ENCODE measurements around the gene DCTN5.
A peak's percentile ranks its signal among the peaks of the same experiment; 100 is the strongest.

Gene DCTN5

GRCh38 chr16:23666571-23667354 lies 25.5 kb downstream of the DCTN5 start:
- no peak for DNase-seq

GRCh38 chr16:23667355-23667659 lies 26.0 kb downstream of the DCTN5 start:
- DNase-seq = no peak

DNA sequence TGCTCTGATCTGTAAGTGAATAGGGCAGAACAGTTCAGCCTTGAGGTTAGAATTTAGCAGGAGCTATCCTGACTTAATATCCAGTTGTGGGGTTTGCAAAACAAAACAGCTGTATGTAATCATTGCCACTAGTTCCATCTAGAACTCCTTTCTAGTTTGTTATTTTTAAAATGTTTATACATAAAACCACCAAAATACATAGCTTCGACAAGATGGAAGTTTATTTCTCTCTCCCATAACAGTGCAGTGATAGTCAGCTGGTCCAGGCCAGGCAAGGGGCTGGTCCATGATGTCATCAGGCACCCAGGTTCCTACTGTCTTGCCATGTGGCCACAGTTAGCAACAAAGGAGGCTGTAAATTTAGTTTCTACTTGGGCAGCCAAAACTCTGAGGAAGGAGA lies 27.0 kb downstream of the DCTN5 start:
- no peak for DNase-seq

- DNase-seq = no peak
These were observed 27.6 kb downstream of the DCTN5 start for GRCh38 chr16:23668873-23669272.

DNA sequence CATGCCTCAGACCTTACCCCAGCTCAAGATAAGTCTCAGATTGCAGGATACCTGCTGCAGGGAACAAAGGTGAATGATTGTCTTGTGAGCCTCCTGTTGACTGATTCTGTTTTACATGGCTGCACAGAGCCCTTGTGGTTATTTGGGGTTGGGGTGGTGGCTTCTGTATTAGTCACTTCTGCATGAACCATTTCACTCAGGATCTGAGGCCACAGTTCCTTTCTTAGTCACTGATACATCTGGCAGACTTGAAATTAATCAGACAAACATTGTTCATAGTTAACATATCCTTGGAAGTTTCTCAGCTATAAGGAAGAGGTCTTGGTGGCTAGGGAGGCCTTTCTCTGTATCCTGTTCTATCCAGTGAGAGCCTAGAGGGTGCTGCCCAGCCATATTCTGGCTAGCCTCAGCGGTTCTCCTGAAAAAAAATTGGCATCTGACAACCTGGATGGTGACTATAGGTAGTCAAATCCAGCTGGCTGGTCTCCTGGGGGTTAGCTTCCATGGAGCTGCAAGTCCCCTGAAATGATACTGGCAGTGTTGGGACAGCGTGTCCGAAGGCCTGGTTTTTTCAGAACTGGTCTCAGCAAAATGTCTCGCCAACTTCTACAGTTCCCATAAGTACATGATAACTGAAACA lies 29.0 kb downstream of the DCTN5 start:
- no peak for DNase-seq

DNA sequence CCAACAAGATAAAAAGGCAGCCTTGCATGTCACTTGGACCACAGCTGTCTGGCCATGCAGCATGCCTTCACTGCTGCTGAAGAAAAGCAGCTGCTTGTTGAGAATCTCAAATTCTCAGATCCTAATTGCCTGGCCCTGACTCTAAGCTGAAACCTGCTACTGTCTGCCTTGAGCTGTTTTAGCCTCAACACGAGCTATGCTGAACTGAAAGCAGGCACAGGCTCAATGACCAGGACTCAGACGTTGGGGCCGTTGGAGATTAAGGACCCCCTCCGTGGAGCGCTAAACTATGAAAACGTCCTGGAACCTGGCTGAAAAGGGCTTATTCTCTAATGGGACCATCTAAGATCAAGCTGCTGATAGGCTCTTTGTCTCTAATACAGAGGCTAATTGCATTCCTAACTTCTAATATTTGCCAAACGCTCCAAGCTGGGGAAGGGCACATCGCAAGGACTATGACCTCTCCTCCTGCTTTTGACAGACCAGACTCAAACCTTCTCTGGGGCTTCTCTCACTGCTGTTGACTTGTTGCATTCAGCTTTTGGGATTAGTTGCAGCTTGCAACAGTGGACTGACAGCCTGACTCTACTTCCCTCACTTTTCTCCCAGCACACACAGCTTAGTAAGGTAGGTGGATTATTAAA lies 32.8 kb downstream of the DCTN5 start:
- no peak for DNase-seq

DNA sequence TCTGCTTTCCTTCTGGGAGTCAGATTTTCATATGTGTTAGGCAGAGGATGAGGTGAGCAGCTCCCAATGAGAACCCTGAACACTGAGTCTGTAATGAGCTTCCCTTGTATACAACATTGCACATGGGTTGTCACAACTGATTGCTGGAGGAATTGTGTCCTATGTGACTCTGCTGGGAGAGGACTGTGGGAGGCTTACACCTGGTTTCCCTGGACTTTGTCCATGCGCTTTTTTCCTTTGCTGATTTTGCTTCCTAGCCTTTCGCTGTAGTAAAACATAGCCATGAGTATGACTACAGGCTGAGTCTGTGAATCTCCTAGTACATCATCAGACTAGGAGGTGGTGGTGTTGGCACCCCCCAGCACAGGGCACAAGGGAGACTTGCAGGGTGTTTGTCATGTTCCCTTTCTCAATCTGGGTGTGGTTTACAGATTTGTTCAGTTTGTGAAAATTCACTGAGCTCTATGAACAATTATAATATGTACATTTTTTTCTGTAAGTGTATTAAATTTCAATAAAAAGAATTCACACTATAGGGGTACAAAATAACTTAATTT lies 35.7 kb downstream of the DCTN5 start:
- DNase-seq = no peak

- peak; percentile 78 for DNase-seq
These were observed 37.4 kb downstream of the DCTN5 start, which contains the start of gene PLK1 for GRCh38 chr16:23678430-23679273. Gene PLK1 (plus strand): TSS chr16:23678889. CDS start chr16:23678933, 44 bp downstream.

GRCh38 chr16:23679274-23679985 lies 38.2 kb downstream of the DCTN5 start:
- peak; percentile 32 for DNase-seq

- DNase-seq = no peak
These were observed 38.7 kb downstream of the DCTN5 start for GRCh38 chr16:23679986-23680336.

DNA sequence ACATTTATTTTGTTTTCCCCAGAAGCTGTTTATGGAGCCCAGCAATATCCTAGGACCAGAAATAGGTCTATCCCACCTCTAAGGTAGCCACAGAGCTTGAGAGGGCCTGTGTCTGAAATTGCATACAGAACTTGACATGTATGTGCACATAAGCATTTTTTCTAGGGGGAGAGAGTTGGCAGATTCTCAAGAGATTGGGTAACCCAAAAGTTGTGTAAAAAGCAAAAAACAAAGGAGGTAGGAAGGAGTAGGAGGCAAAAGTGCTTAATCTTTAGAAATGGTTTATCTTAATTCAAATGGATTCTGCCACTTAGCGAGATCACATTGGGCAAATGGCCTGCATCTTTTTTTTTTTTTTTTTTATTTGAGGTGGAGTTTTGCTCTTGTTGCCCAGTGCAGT lies 40.9 kb downstream of the DCTN5 start:
- DNase-seq = no peak

GRCh38 chr16:23683487-23683886 lies 42.2 kb downstream of the DCTN5 start:
- no peak for DNase-seq

DNA sequence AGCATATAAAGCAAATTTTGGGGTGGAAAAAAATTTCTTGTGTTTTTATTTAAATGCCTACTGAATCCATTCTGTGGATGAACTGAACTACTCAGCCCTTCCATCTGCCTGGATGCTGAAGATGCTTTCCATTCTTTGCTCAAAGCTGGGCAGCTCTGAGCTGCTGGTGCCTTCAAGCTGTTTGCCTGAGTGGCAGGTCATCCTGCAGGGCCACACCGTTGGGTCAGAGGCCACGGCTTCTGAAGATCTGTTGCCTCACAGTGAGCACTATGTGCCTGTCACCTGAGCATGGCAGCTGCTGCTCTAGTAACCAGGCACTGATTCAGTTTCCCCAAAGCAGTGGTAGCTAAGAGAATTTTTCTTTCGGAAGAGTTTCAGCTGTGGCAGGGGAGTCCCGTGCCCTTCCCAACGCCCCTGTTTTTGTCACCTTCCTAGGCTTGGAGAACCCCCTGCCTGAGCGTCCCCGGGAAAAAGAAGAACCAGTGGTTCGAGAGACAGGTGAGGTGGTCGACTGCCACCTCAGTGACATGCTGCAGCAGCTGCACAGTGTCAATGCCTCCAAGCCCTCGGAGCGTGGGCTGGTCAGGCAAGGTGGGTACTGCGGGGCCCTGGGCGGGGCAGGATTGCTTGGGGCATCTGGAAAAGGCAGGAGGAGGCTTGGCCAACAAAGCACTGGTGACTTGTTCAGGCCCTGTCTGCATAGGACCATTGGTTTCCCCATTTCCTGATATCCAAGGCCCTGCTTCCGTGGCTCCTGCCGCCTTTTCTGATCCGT lies 46.0 kb downstream of the DCTN5 start:
- DNase-seq = no peak

- DNase-seq = no peak
These were observed 48.3 kb downstream of the DCTN5 start for GRCh38 chr16:23689442-23690187.

DNA sequence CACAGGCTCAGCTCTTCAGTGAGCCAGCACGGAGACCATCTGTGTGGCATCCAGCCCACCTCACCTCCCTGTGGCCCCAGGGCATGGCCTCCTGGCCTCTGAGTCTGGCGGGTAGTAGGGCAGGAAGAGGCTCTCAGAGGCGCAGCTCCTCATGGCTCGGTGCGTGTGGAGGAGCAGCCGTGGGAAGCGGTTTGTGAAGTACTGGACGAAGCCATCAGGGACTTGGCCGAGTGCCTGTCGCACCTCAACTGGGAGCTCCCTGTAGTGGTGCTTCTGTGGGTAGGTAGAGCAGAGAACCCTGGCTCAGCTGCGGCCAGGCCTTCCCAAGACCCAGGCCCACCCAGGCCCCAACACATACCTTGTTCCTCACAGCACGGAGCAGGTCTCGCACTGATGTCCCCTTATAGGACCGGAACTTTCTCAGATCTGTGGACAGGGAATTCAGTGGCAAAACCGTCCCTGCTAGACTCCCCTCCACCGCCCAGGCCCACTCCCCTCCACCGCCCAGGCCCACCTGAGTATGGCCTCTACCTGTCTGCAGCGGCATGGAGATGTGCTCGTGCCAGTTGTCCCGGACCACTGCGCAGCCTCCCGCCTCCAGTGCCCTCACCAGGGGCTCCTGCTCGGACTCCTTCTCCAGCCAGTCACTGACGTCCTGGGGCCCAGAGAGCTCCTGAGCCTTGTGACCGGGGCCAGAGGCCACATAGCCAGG lies 49.7 kb downstream of the DCTN5 start:
- DNase-seq = no peak

DNA sequence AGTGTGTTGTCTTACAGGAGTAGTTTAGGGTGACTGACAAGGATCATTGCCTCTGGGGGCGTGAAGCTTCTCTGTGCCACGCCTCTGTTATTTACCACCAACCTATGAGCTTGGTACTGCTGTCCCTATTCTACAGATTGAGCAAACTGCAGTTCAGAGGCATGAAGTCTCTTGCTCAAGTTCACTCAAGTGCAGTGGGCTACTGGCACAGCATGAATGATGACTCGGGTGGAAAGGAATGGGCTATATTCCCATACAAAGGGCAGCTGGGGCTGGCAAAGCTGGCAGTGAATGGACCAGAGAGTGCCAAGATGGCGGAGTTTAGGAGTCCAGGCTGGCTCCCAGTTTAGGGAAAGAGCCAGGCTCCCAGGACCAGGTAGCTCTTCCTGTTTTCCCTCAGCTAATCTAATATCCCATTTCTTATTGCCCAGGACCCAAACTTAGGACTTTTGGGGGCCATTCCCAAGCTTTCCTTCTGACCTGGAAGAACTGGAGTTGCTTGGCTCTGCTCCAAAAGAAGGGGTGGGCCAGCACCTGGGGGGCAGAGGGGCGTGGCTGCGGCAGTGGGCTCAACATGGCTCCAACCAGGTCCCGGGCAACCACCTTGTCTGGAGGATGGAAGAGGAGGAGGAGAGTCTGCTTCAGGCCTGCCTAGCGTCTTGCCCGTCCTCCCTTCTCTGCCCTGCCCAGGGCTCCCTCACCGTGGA lies 50.4 kb downstream of the DCTN5 start:
- no peak for DNase-seq

DNA sequence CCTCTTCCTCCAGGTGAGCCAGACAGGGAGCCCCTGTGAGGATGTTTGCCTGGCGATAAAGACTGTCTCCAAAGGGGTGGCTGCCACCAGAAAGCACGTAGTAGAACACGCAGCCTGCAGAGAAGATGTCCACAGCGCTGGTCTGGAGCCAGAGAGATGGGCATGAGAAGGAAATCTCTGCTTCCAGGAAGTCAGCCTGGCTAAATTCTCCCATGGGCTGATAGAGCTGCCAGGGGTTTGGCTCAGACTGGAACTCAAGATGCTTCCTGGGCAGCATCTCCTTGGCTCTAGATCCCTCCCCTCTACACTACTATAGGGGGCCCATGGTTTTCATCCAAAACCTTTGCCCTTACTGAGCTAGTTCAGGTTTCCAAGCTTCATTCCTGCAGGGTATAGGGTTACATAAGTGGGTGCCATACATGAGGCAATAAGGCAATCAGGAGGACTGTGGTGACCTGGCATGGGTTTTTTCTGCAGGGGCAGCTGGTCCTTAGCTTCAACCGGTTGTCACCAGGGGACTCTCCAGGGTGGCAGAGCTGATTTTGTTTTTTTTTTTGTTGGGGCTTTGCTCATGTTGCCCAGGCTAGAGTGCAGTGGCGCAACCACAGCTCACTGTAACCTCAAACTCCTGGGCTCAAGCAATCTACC lies 51.0 kb downstream of the DCTN5 start:
- no peak for DNase-seq

- DNase-seq = no peak
These were observed 53.0 kb downstream of the DCTN5 start for GRCh38 chr16:23694265-23694643.

All from DMS79 (cell line).